ENCODE data around the gene ITGB3BP.
"Not testable (repeated sequence)": the region's sequence is repeated elsewhere in the genome, so short reads cannot be mapped to it uniquely, and the experiment has no call there.

ITGB3BP gene

DNA sequence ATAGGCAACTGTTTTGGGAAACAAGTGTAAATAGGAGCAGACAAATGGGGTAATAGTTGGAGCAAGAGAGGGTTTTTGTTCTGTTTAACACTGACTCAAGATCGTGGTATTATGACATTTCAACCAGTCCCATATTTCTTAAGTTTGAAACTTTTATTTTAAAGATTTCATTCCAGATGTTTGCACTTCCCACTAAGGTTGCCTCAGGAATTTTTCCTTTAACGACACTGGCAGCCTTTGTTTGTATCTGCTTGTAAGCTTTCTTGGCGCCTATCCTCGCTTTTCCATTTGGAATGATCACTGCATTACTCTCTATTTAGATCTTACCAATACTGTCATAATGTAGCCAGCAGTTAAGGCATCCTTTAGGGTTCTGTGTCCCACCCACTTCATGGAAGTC is 87.9 kb downstream of the ITGB3BP start:
- TF ChIP-seq, protein P1, sequence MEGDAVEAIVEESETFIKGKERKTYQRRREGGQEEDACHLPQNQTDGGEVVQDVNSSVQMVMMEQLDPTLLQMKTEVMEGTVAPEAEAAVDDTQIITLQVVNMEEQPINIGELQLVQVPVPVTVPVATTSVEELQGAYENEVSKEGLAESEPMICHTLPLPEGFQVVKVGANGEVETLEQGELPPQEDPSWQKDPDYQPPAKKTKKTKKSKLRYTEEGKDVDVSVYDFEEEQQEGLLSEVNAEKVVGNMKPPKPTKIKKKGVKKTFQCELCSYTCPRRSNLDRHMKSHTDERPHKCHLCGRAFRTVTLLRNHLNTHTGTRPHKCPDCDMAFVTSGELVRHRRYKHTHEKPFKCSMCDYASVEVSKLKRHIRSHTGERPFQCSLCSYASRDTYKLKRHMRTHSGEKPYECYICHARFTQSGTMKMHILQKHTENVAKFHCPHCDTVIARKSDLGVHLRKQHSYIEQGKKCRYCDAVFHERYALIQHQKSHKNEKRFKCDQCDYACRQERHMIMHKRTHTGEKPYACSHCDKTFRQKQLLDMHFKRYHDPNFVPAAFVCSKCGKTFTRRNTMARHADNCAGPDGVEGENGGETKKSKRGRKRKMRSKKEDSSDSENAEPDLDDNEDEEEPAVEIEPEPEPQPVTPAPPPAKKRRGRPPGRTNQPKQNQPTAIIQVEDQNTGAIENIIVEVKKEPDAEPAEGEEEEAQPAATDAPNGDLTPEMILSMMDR (IDR thresholded peaks at IDR 0.05; ENCODE audit: low read depth, low read length) = no peak
- TF ChIP-seq EZH2phosphoT487 (IDR thresholded peaks at IDR 0.05; ENCODE audit: low read depth) = no peak
- Histone ChIP-seq H3K9me3 (ENCODE audit: insufficient read depth, low read length) (no peaks in the 10 kb centered on the region), H4K20me1 (ENCODE audit: insufficient read depth, low read length) (no peaks in the 10 kb centered on the region), H3K27me3 (ENCODE audit: low read depth, low read length) (no peaks in the 10 kb centered on the region), H3K27ac (ENCODE audit: low read length) (no peak overlapping the region), H3K4me1 (ENCODE audit: low read length) (no peaks in the 10 kb centered on the region), H3K79me2 (ENCODE audit: low read length) (no peaks in the 10 kb centered on the region), H3K36me3 (replicated peaks; ENCODE audit: low read depth, low read length) (no peaks in the 10 kb centered on the region), H3K4me3 (ENCODE audit: low read length) (no peak overlapping the region), H3K4me2 (ENCODE audit: low read length) (no peak overlapping the region), H3K9ac (ENCODE audit: low read length) (no peak overlapping the region), H2AFZ (ENCODE audit: low read depth, low read length) (no peak overlapping the region)

- no peaks in the 10 kb centered on the region for H3K27me3 ChIP-seq (ENCODE audit: low read depth, low read length)
- no peaks in the 10 kb centered on the region for H3K9me3 ChIP-seq (ENCODE audit: insufficient read depth, low read length)
- H4K20me1 ChIP-seq (ENCODE audit: insufficient read depth, low read length) = no peaks in the 10 kb centered on the region
- no peak overlapping the region for H3K4me3 ChIP-seq (ENCODE audit: low read length)
- no peak overlapping the region for H3K9ac ChIP-seq (ENCODE audit: low read length)
- no peak overlapping the region for H3K4me2 ChIP-seq (ENCODE audit: low read length)
- H3K27ac ChIP-seq (ENCODE audit: low read length) = no peak overlapping the region
- H2AFZ ChIP-seq (ENCODE audit: low read depth, low read length) = no peak overlapping the region
- H3K79me2 ChIP-seq (ENCODE audit: low read length) = no peaks in the 10 kb centered on the region
- H3K36me3 ChIP-seq (replicated peaks; ENCODE audit: low read depth, low read length) = peaks cover 10% of the 10 kb centered on the region
- TF ChIP-seq, protein P1 (IDR thresholded peaks at IDR 0.05; ENCODE audit: low read depth, low read length) = no peak
- no peak for TF ChIP-seq EZH2phosphoT487 (IDR thresholded peaks at IDR 0.05; ENCODE audit: low read depth)
- H3K4me1 ChIP-seq (ENCODE audit: low read length) = no peaks in the 10 kb centered on the region
These were observed 93.7 kb downstream of the ITGB3BP start for GRCh38 chr1:63429281-63429680.

DNA sequence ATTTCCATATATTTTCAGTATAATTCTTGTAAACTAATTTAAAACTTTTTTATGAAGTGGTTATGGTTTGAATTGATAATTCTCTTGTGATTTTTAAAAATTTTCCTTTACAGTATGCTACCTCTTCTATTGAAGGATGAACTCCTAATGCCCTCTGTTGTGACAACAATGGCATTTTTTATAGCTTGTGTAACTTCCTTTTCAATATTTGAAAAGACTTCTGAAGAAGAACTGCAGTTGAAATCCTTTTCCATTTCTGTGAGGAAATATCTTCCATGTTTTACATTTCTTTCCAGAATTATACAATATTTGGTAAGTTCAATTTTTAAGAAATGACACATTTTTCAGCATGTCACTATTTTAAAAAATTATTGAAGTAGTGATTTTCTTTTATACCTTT is 94.2 kb downstream of the ITGB3BP start:
- Histone ChIP-seq H3K9me3 (ENCODE audit: insufficient read depth, low read length) (no peaks in the 10 kb centered on the region), H3K79me2 (ENCODE audit: low read length) (no peaks in the 10 kb centered on the region), H3K27me3 (ENCODE audit: low read depth, low read length) (no peaks in the 10 kb centered on the region), H3K27ac (ENCODE audit: low read length) (no peak overlapping the region), H2AFZ (ENCODE audit: low read depth, low read length) (no peak overlapping the region), H3K4me2 (ENCODE audit: low read length) (no peak overlapping the region), H4K20me1 (ENCODE audit: insufficient read depth, low read length) (no peaks in the 10 kb centered on the region), H3K4me3 (ENCODE audit: low read length) (no peak overlapping the region), H3K9ac (ENCODE audit: low read length) (no peak overlapping the region), H3K36me3 (replicated peaks; ENCODE audit: low read depth, low read length) (peaks cover 10% of the 10 kb centered on the region), H3K4me1 (ENCODE audit: low read length) (no peaks in the 10 kb centered on the region)
- TF ChIP-seq EZH2phosphoT487 (IDR thresholded peaks at IDR 0.05; ENCODE audit: low read depth) = no peak
- TF ChIP-seq, protein P1 (IDR thresholded peaks at IDR 0.05; ENCODE audit: low read depth, low read length) = no peak

GRCh38 chr1:63423649-63424048 is 99.4 kb downstream of the ITGB3BP start:
- H2AFZ ChIP-seq (ENCODE audit: low read depth, low read length) = no peak overlapping the region
- H3K27ac ChIP-seq (ENCODE audit: low read length) = no peak overlapping the region
- no peaks in the 10 kb centered on the region for H3K79me2 ChIP-seq (ENCODE audit: low read length)
- no peak overlapping the region for H3K9ac ChIP-seq (ENCODE audit: low read length)
- no peak overlapping the region for H3K4me2 ChIP-seq (ENCODE audit: low read length)
- H4K20me1 ChIP-seq (ENCODE audit: insufficient read depth, low read length) = no peaks in the 10 kb centered on the region
- H3K9me3 ChIP-seq (ENCODE audit: insufficient read depth, low read length) = no peaks in the 10 kb centered on the region
- no peak overlapping the region for H3K4me3 ChIP-seq (ENCODE audit: low read length)
- H3K4me1 ChIP-seq (ENCODE audit: low read length) = no peaks in the 10 kb centered on the region
- TF ChIP-seq, protein P1 (IDR thresholded peaks at IDR 0.05; ENCODE audit: low read depth, low read length) = no peak
- no peak for TF ChIP-seq EZH2phosphoT487 (IDR thresholded peaks at IDR 0.05; ENCODE audit: low read depth)
- H3K27me3 ChIP-seq (ENCODE audit: low read depth, low read length) = no peaks in the 10 kb centered on the region
- H3K36me3 ChIP-seq (replicated peaks; ENCODE audit: low read depth, low read length) = peaks cover under 1% of the 10 kb centered on the region

GRCh38 chr1:63420746-63421145 is 102.3 kb downstream of the ITGB3BP start:
- not testable (repeated sequence) for H3K4me3 ChIP-seq (ENCODE audit: low read length); H3K4me2 ChIP-seq (ENCODE audit: low read length); H3K79me2 ChIP-seq (ENCODE audit: low read length); H3K4me1 ChIP-seq (ENCODE audit: low read length); H3K27me3 ChIP-seq (ENCODE audit: low read depth, low read length); H3K9me3 ChIP-seq (ENCODE audit: insufficient read depth, low read length); H3K9ac ChIP-seq (ENCODE audit: low read length); H4K20me1 ChIP-seq (ENCODE audit: insufficient read depth, low read length); H3K36me3 ChIP-seq (replicated peaks; ENCODE audit: low read depth, low read length); H3K27ac ChIP-seq (ENCODE audit: low read length); H2AFZ ChIP-seq (ENCODE audit: low read depth, low read length)
